H1 (cell line): ENCODE results near the gene CYP11A1. TPM values are rescaled to one million over a fixed set of nuclear protein-coding genes. Genes with fewer than 3 reads are reported as not detected.
A peak's percentile ranks its signal among the peaks of the same experiment; 100 is the strongest.

Experiments used
- CHD7 ChIP-seq: fragments of 300-600 bp; sonication (generic); IDR thresholded peaks from 2 replicates; pipeline ENCODE4 v1.7.1; 2012; ENCODE audit warnings: low read length, moderate library complexity, mild to moderate bottlenecking, inconsistent platforms; ENCODE audit not compliant: insufficient replicate concordance
- EZH2 ChIP-seq: fragments of 200-600 bp; sonication (generic); IDR thresholded peaks from 2 replicates; pipeline ENCODE4 v1.7.1; 2012; ENCODE audit warnings: low read depth, mild to moderate bottlenecking, moderate library complexity, low read length, inconsistent platforms; ENCODE audit not compliant: severe bottlenecking
- TEAD4 ChIP-seq: IDR thresholded peaks from 2 replicates; pipeline ENCODE4 v1.6.1; 2012; ENCODE audit warnings: low read depth, low read length, inconsistent platforms, mixed read lengths
- polyA plus RNA-seq, 7 experiments: library from polyadenylated mRNA; depleted of rRNA in 3 of 7; stranded (reverse) in 5 of 7; unstranded in 2 of 7; fragments of >200 nt in 5 of 7; fragments of 200-250 nt in 2 of 7; gene quantifications; 1 replicate in 5 of 7; 2 replicates in 1 of 7; 4 replicates in 1 of 7; pipeline versions ENCODE4 v1.2.1 to v1.2.3, GENCODE V29; 2011 to 2013; ENCODE audit warnings: missing spikeins in 2 of 7, mixed read lengths in 2 of 7
- total RNA-seq: library from RNA; stranded (reverse); fragmentation: NEBNext Ultra II Directional; extraction: Animal tissue kit (Norgen Biotek cat#: 25700); gene quantifications from 2 replicates; pipeline ENCODE4 v1.2.1, GENCODE V29; 2021

The CYP11A1 gene
- total and polyA plus RNA-seq, 2 of the 8 experiments (the other 6 are each of a cell fraction or from before 2014, with no cell fraction given), result 1.9 to 7.2 TPM

GRCh38 chr15:74387621-74388362 lies 20.3 kb upstream of the CYP11A1 start (continued):
- TF ChIP-seq CHD7 (no peak), EZH2 (no peak), TEAD4 (peak; percentile 83)
- TF ChIP-seq, all 59 proteins: peak for 1
